Neural progenitor cell (in vitro differentiated cells): ENCODE measurements around the gene DQX1. TPM values are rescaled to one million over a fixed set of nuclear protein-coding genes. Genes with fewer than 3 reads are reported as not detected.
A peak's percentile ranks its signal among the peaks of the same experiment; 100 is the strongest.

ENCODE experiments used
- DNase-seq: peaks from one replicate; pipeline ENCODE4 v3.0.0-alpha.2; 2016; ENCODE audit warnings: low spot score
- H2AFZ ChIP-seq: fragments of 200-600 bp; sonication (generic); replicated peaks from 2 replicates; pipeline ENCODE4 v1.6.1; 2016; ENCODE audit warnings: antibody characterized with exemption
- H3F3A ChIP-seq: fragments of 200-600 bp; sonication (generic); 2 replicates; pipeline ENCODE4 v1.6.1; 2016; ENCODE audit warnings: antibody characterized with exemption, low read depth
- H3K27ac ChIP-seq: fragments of 200-600 bp; sonication (generic); 2 replicates; pipeline ENCODE4 v1.5.1; 2016; ENCODE audit warnings: mild to moderate bottlenecking
- H3K27me3 ChIP-seq: fragments of 200-600 bp; sonication (generic); 2 replicates; pipeline ENCODE4 v1.6.1; 2016; ENCODE audit warnings: mild to moderate bottlenecking, moderate library complexity
- H3K36me3 ChIP-seq: fragments of 200-600 bp; sonication (generic); 2 replicates; pipeline ENCODE4 v1.5.1; 2016
- H3K4me1 ChIP-seq: fragments of 200-600 bp; sonication (generic); 2 replicates; pipeline ENCODE4 v1.6.1; 2016; ENCODE audit warnings: mixed run types
- H3K4me2 ChIP-seq: fragments of 200-600 bp; sonication (generic); 2 replicates; pipeline ENCODE4 v1.6.1; 2016
- H3K4me3 ChIP-seq: fragments of 200-600 bp; sonication (generic); 2 replicates; pipeline ENCODE4 v1.5.1; 2016
- H3K79me2 ChIP-seq: fragments of 200-600 bp; sonication (generic); 2 replicates; pipeline ENCODE4 v1.6.1; 2016; ENCODE audit warnings: low read depth
- H3K9ac ChIP-seq: fragments of 200-600 bp; sonication (generic); 2 replicates; pipeline ENCODE4 v1.6.1; 2016
- H3K9me3 ChIP-seq: fragments of 200-600 bp; sonication (generic); 2 replicates; pipeline ENCODE4 v1.5.1; 2016; ENCODE audit warnings: low read depth
- H4K20me1 ChIP-seq: fragments of 200-600 bp; sonication (generic); 2 replicates; pipeline ENCODE4 v1.6.1; 2016; ENCODE audit warnings: low read depth
- H3K27ac Mint-ChIP-seq: 3 replicates; pipeline ENCODE4 v1.8.0; 2021; ENCODE audit warnings: mixed read lengths
- H3K27me3 Mint-ChIP-seq: 2 replicates; pipeline ENCODE4 v1.8.0; 2022; ENCODE audit warnings: low read depth, mild to moderate bottlenecking, inconsistent platforms, moderate library complexity, mixed read lengths; ENCODE audit not compliant: insufficient read depth
- H3K36me3 Mint-ChIP-seq: 3 replicates; pipeline ENCODE4 v1.8.0; 2021; ENCODE audit warnings: mixed read lengths
- H3K4me1 Mint-ChIP-seq: 3 replicates; pipeline ENCODE4 v1.8.0; 2021; ENCODE audit warnings: mixed read lengths
- H3K4me3 Mint-ChIP-seq: 3 replicates; pipeline ENCODE4 v1.8.0; 2021; ENCODE audit warnings: mild to moderate bottlenecking, moderate library complexity, mixed read lengths
- H3K9me3 Mint-ChIP-seq: 3 replicates; pipeline ENCODE4 v1.8.0; 2020; ENCODE audit warnings: mixed read lengths
- EZH2 ChIP-seq: fragments of 200-600 bp; sonication (generic); IDR thresholded peaks from 2 replicates; pipeline ENCODE4 v1.6.1; 2017; ENCODE audit warnings: antibody characterized with exemption, mild to moderate bottlenecking, moderate library complexity
- EZH2phosphoT487 ChIP-seq: fragments of 200-600 bp; sonication (generic); IDR thresholded peaks from 2 replicates; pipeline ENCODE4 v1.6.1; 2017; ENCODE audit warnings: antibody characterized with exemption
- total RNA-seq: library from RNA; depleted of rRNA; stranded (reverse); fragments of >200 nt; gene quantifications from 2 replicates; pipeline ENCODE4 v1.2.3, GENCODE V29; 2015; ENCODE audit warnings: low replicate concordance
- TF ChIP-seq, protein P1 (sequence below): fragments of 200-600 bp; sonication (generic); IDR thresholded peaks from 2 replicates; pipeline ENCODE4 v1.5.1; 2017; ENCODE audit warnings: antibody characterized with exemption, mild to moderate bottlenecking

DQX1 gene
- total RNA-seq, 1 donor from 2014 or later: 0.11 TPM

DNA sequence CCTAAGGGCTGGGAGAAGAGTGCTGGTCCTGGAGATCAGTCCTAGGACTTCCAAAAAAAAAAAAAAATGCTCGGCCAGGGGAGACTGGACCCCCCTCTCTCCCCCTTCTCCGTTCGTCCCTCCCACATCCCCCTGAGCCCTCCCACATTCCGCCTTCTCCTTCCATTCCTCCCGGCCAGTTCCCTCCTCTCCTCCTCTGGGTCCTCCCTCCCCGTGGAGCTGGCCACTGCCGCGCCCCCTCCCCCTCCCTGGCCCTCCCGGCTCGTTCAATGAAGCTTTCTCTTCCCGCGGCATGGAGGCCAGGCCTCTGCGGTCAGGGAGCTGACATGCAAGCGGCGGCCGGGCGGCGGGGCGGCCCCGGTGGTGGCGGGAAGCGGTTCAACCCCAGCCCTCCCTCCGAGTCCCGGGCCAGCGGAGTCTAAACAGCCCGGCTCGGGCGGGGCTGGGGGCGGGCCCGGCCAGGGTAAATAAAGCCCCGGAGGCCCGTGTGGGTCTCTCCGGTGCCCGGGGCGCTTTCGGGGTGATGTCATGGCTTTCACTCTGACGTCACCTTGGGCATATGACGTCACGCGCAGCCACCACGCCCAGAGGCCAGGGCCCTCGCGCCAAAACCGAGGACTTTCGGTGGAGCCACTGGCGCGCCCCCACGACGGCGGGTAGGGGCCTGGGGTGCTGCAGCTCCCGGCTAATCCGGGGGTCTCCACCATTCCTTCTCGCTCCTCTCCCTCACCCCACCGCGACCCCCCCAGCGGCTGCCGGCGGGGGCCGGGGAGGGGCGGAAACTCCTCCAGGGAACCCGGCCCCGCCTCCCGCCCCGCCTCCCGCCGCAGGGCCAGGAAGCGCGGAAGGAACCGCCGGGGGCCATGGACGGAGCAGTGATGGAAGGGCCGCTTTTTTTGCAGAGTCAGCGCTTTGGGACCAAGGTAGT lies 28.1 kb upstream of the DQX1 start, which contains the start of the genes DOK1 and LOXL3:
TSS of gene DOK1 (plus strand) at position 829 of the 928 bp plus-strand sequence. CDS start at position 864, 35 bp downstream.
TSS of gene LOXL3 (minus strand) at position 51 of the 928 bp plus-strand sequence. CDS start 1,308 bp downstream, outside the sequence.
- Histone ChIP-seq H3K4me1 (peaks cover 14% of the 10 kb centered on the region), H3K4me2 (peak within 1 kb of the TSS; percentile 88), H4K20me1 (peaks cover 22% of the 10 kb centered on the region), H3K36me3 (no peaks in the 10 kb centered on the region), H3K9ac (peak within 1 kb of the TSS; percentile 39), H3K27ac (peak within 1 kb of the TSS; percentile 93), H3K4me3 (peak within 1 kb of the TSS; percentile 97), H3K79me2 (peaks cover 15% of the 10 kb centered on the region), H3K9me3 (no peaks in the 10 kb centered on the region), H3F3A (peaks cover 35% of the 10 kb centered on the region), H3K27me3 (peaks cover 44% of the 10 kb centered on the region), H2AFZ (peak within 1 kb of the TSS; percentile 92)
- peak; percentile 96 for DNase-seq
- peaks cover 16% of the 10 kb centered on the region for H3K36me3 Mint-ChIP-seq
- peak within 1 kb of the TSS; percentile 95 for H3K27ac Mint-ChIP-seq
- no peaks in the 10 kb centered on the region for H3K9me3 Mint-ChIP-seq
- peak within 1 kb of the TSS; percentile 95 for H3K4me3 Mint-ChIP-seq
- H3K27me3 Mint-ChIP-seq: peaks cover 33% of the 10 kb centered on the region
- H3K4me1 Mint-ChIP-seq: peaks cover 15% of the 10 kb centered on the region
- TF ChIP-seq EZH2: no peak
- TF ChIP-seq EZH2phosphoT487: no peak
- TF ChIP-seq, protein P1, sequence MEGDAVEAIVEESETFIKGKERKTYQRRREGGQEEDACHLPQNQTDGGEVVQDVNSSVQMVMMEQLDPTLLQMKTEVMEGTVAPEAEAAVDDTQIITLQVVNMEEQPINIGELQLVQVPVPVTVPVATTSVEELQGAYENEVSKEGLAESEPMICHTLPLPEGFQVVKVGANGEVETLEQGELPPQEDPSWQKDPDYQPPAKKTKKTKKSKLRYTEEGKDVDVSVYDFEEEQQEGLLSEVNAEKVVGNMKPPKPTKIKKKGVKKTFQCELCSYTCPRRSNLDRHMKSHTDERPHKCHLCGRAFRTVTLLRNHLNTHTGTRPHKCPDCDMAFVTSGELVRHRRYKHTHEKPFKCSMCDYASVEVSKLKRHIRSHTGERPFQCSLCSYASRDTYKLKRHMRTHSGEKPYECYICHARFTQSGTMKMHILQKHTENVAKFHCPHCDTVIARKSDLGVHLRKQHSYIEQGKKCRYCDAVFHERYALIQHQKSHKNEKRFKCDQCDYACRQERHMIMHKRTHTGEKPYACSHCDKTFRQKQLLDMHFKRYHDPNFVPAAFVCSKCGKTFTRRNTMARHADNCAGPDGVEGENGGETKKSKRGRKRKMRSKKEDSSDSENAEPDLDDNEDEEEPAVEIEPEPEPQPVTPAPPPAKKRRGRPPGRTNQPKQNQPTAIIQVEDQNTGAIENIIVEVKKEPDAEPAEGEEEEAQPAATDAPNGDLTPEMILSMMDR: no peak

DNA sequence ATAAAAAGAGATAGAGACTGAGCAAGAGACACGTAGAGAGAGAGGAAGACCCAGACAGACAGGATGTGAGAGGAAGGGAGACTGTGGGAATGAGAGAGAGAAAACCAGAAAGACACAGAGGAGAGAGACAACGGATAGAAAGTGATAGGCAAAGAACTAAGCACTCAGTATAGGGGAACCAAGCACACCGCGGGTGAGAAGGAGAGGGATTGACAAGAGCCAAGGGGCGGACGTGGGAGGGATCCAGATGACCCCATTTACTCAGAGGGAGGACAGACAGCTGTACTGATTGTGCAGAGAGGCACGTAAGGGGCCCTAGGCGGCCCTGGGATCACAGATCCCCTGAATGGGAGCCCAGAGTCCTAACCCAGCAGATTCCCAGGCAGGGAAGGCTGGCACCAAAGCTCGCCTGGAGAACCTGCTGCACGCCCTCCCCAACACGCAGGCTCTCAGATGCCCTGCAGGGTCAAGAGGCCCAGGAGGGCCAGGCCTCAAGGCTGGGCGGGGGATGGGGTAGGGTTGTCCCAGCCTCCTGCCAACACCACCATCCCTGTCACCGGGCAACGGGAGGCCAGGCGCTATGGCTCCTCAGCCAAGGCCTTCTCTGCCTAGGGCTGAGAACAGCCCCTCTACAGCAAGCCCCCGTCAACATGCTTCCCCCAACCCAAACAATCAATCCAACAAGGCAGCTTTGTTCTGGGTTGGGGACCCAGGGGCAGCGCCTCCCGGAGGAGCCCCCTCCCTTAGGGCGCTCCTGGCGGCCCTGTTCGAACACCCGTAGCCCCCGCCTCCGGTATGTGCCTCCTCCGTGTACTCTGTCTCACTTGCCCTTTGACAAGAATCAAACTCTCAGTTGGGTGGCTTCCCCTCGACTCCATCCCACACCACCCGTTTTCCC lies 27.1 kb upstream of the DQX1 start:
- Histone ChIP-seq H3K27me3 (peaks cover 54% of the 10 kb centered on the region), H3K27ac (no peak overlapping the region), H3K36me3 (no peaks in the 10 kb centered on the region), H2AFZ (peak overlapping the region; percentile 67), H4K20me1 (peaks cover 22% of the 10 kb centered on the region), H3F3A (peaks cover 35% of the 10 kb centered on the region), H3K4me1 (peaks cover 16% of the 10 kb centered on the region), H3K9ac (peak overlapping the region; percentile 20), H3K4me3 (peak overlapping the region; percentile 97), H3K79me2 (peaks cover 15% of the 10 kb centered on the region), H3K9me3 (no peaks in the 10 kb centered on the region), H3K4me2 (peak overlapping the region; percentile 88)
- H3K27ac Mint-ChIP-seq: peak overlapping the region; percentile 95
- peak overlapping the region; percentile 95 for H3K4me3 Mint-ChIP-seq
- no peaks in the 10 kb centered on the region for H3K9me3 Mint-ChIP-seq
- peaks cover 29% of the 10 kb centered on the region for H3K27me3 Mint-ChIP-seq
- TF ChIP-seq EZH2phosphoT487 (no peak), EZH2 (no peak)
- TF ChIP-seq, protein P1: no peak
- peaks cover 19% of the 10 kb centered on the region for H3K36me3 Mint-ChIP-seq
- DNase-seq: peak; percentile 76
- H3K4me1 Mint-ChIP-seq: peaks cover 20% of the 10 kb centered on the region
